ENCODE results near the gene ZNF276.

ZNF276 gene

DNA sequence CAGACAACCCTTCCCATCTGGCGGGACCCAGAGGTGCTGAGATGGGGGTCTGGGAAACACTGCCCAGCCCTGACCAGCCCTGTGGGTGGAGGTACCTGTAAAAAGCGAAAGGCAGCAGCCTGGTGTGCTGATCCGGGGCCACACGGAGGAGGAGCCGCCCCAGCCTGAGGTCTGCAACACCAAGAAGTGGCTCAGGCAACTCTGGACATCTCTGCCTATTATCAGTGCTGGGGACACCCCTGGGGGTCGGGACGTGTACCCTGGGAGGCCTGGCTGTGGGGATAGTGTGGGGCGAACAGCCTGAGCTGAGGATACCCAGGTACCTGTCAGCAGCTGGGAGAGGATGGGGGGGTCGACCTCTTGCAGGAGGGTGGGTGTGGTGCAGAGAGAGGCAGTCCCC lies 18.0 kb downstream of the ZNF276 start:
- no peak for DNase-seq (ENCODE audit: low read depth)
- H3K4me3 ChIP-seq (ENCODE audit: control insufficient read depth, low read depth, low read length): no peak overlapping the region
- TF ChIP-seq, protein P1, sequence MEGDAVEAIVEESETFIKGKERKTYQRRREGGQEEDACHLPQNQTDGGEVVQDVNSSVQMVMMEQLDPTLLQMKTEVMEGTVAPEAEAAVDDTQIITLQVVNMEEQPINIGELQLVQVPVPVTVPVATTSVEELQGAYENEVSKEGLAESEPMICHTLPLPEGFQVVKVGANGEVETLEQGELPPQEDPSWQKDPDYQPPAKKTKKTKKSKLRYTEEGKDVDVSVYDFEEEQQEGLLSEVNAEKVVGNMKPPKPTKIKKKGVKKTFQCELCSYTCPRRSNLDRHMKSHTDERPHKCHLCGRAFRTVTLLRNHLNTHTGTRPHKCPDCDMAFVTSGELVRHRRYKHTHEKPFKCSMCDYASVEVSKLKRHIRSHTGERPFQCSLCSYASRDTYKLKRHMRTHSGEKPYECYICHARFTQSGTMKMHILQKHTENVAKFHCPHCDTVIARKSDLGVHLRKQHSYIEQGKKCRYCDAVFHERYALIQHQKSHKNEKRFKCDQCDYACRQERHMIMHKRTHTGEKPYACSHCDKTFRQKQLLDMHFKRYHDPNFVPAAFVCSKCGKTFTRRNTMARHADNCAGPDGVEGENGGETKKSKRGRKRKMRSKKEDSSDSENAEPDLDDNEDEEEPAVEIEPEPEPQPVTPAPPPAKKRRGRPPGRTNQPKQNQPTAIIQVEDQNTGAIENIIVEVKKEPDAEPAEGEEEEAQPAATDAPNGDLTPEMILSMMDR (conservative IDR thresholded peaks at IDR 0.05; ENCODE audit: control insufficient read depth, insufficient read depth, low read depth, low read length): no peak

DNA sequence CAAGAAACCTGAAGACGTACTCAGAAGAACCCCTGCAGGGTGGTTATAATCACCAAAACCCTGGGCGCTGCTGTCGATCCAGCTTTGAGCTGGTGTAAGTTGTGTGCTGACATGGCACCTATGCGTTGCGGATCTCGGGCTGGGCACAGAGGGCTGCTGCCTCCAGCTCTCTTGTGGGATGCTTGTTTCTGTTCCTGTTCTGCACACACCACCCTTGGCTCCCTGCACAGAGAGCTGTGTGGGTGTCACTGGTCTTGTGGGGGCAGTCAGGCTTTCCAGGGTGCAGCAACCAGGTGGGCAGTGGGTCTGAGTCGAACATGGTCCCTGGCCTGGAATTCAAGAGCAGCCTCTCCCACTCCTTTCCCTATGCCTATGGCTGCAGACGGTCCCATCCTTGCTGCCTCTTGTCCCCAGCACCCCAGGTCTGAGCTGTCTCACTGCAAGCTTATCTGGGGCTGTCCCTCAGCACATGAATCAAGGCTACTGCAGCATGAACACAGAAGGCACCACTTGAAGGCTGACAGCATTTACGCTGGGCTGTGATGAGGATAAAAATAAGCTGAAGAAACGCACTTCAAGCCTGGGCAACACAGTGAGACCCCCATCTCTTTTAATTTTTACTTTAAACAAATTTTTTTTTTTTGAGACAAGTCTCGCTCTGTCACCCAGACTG lies 20.1 kb downstream of the ZNF276 start:
- no peak overlapping the region for H3K4me3 ChIP-seq (ENCODE audit: control insufficient read depth, low read depth, low read length)
- TF ChIP-seq, protein P1 (conservative IDR thresholded peaks at IDR 0.05; ENCODE audit: control insufficient read depth, insufficient read depth, low read depth, low read length): no peak
- DNase-seq (ENCODE audit: low read depth): no peak

DNA sequence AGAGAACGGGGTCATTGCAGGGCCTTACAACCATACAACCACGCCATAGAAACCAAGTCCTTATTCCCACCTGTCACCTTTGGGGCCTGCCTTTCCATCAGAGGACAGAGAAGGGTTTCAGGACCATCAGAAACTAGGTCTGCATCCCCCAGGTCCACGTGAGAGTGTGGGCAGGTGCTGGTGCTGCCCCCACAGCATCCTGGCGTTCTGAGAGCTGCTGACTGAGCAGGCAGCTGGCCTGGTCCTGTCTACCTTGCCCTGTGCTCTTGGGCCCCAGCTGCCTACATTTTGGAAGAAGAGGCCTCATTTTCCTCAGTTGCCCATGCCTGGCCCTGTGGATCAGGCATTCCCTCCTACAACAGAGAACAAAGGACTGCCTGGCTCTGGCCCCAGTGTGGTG lies 21.6 kb downstream of the ZNF276 start:
- no peak overlapping the region for H3K4me3 ChIP-seq (ENCODE audit: control insufficient read depth, low read depth, low read length)
- DNase-seq (ENCODE audit: low read depth): no peak
- TF ChIP-seq, protein P1 (conservative IDR thresholded peaks at IDR 0.05; ENCODE audit: control insufficient read depth, insufficient read depth, low read depth, low read length): no peak

DNA sequence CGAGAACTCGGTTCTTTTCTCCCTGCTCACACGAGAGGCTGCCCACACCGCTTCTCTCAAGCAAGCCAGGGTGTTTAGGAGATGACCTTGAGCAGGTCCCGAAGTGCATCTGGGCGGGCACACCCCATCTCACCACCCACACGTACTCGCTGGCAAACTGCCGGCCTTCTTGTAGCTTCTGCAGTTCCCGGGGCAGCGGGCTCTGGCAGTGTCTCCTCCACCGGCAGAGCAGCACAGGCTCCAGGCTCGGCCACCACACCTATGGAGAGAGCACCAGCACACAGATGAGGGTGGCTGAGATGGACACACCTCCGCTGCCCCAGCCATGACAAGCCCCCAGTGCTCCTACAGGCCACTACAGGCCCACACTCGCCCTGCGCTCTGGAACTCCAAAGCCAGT lies 23.5 kb downstream of the ZNF276 start:
- TF ChIP-seq, protein P1 (conservative IDR thresholded peaks at IDR 0.05; ENCODE audit: control insufficient read depth, insufficient read depth, low read depth, low read length): no peak
- no peak for DNase-seq (ENCODE audit: low read depth)
- no peak overlapping the region for H3K4me3 ChIP-seq (ENCODE audit: control insufficient read depth, low read depth, low read length)

DNA sequence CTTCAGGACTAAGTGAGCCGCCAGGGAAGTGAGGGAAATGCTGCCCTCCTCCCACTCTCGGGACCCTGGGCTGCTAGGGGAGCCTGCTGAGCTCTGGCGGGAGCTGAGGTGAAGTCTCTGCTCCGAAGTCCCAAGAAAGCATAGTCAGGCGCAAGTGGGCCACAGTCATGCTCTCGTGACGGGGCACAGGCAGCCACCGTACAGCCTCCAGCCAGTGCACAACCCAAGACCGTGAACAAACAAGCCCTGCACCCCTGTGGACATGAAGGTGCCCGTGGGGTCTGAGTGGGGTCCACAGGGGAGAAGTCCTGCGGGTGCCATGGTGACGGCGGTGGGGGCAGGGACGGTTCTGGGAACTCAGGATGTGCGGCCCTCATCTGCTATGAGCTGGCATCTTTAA lies 24.7 kb downstream of the ZNF276 start:
- DNase-seq (ENCODE audit: low read depth): no peak
- TF ChIP-seq, protein P1 (conservative IDR thresholded peaks at IDR 0.05; ENCODE audit: control insufficient read depth, insufficient read depth, low read depth, low read length): no peak
- H3K4me3 ChIP-seq (ENCODE audit: control insufficient read depth, low read depth, low read length): no peak overlapping the region

DNA sequence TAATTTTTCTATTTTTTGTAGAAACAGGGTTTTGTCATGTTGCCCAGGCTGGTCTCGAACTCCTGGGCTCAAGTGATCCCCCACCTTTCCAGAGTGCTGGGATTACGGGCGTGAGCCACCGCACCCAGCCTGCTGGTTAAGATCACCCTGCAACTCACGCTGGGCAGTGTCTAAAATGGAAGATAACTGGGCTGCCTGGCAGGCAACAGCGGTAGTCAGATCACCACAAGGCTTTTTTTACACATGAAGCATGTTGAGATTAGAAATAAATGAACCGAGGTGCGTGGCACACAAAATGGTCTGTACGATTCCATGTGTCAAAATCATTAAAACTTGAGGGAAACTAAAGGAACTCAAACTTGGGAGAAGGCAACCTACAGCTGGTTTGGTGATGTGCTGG lies 26.7 kb downstream of the ZNF276 start:
- TF ChIP-seq, protein P1 (conservative IDR thresholded peaks at IDR 0.05; ENCODE audit: control insufficient read depth, insufficient read depth, low read depth, low read length): no peak
- no peak for DNase-seq (ENCODE audit: low read depth)

DNA sequence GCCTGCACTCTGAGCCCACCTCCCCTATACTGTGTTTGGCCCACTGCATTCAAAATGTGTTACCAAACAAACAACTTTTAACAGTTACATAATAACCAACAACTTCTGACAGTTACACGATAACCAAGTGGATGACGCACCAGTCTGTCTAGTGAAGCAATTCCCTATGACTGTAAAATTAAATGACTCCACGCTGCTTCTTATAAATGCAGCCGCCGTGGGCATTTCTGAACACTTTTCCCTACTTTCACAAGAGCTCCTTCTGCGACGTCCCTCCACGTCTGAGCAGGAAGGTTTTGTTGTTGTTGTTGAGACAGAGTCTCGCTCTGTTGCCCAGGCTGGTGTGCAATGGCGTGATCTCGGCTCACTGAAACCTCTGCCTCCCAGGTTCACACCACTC lies 27.6 kb downstream of the ZNF276 start:
- H3K4me3 ChIP-seq (ENCODE audit: control insufficient read depth, low read depth, low read length): no peak overlapping the region
- TF ChIP-seq, protein P1 (conservative IDR thresholded peaks at IDR 0.05; ENCODE audit: control insufficient read depth, insufficient read depth, low read depth, low read length): no peak
- no peak for DNase-seq (ENCODE audit: low read depth)

More for the DNA sequence above, 26.7 kb downstream of the ZNF276 start:
- H3K4me3 ChIP-seq (ENCODE audit: control insufficient read depth, low read depth, low read length): no peak overlapping the region
